ENCODE results near the gene KREMEN1. TPM values are rescaled to one million over a fixed set of nuclear protein-coding genes. Genes with fewer than 3 reads are reported as not detected.

KREMEN1 gene
- total and polyA plus RNA-seq, 2 experiments from 2014 or later = 7.5 to 10.5 TPM

- Histone ChIP-seq H3K4me3 (no peak overlapping the region), H3K36me3 (replicated peaks; ENCODE audit: insufficient read depth, low read depth) (no peaks in the 10 kb centered on the region), H3K79me2 (no peaks in the 10 kb centered on the region), H3K4me1 (ENCODE audit: insufficient read depth) (no peaks in the 10 kb centered on the region), H2AFZ (no peak overlapping the region), H3K27ac (no peak overlapping the region), H3K4me2 (no peak overlapping the region), H3K9me2 (replicated peaks; ENCODE audit: insufficient read depth) (no peaks in the 10 kb centered on the region), H3K9me3 (ENCODE audit: low read depth) (no peaks in the 10 kb centered on the region), H3K27me3 (no peaks in the 10 kb centered on the region), H4K20me1 (ENCODE audit: insufficient read depth, poor library complexity, severe bottlenecking) (no peaks in the 10 kb centered on the region)
- 59% methylated on average over 7 of the region's 8 CpGs for WGBS (ENCODE audit: low lambda C conversion rate, missing lambda C conversion rate)
- no peak for DNase-seq (ENCODE audit: low spot score)
- TF ChIP-seq CTCF (IDR thresholded peaks at IDR 0.05; ENCODE audit: poor library complexity) (no peak), EZH2phosphoT487 (IDR thresholded peaks at IDR 0.05; ENCODE audit: low read depth, severe bottlenecking, unreplicated experiment) (no peak), EZH2 (IDR thresholded peaks at IDR 0.05; ENCODE audit: borderline replicate concordance) (no peak)
Observed at GRCh38 chr22:29195118-29195963, 122.5 kb downstream of the KREMEN1 start.

- Histone ChIP-seq H3K27me3 (no peaks in the 10 kb centered on the region), H4K20me1 (ENCODE audit: insufficient read depth, poor library complexity, severe bottlenecking) (no peaks in the 10 kb centered on the region), H3K4me2 (no peak overlapping the region), H3K27ac (no peak overlapping the region), H3K9me2 (replicated peaks; ENCODE audit: insufficient read depth) (no peaks in the 10 kb centered on the region), H2AFZ (no peak overlapping the region), H3K9me3 (ENCODE audit: low read depth) (no peaks in the 10 kb centered on the region), H3K4me1 (ENCODE audit: insufficient read depth) (no peaks in the 10 kb centered on the region), H3K4me3 (no peak overlapping the region), H3K36me3 (replicated peaks; ENCODE audit: insufficient read depth, low read depth) (no peaks in the 10 kb centered on the region), H3K79me2 (no peaks in the 10 kb centered on the region)
- no peak for DNase-seq (ENCODE audit: low spot score)
- no peak for TF ChIP-seq CTCF (IDR thresholded peaks at IDR 0.05; ENCODE audit: poor library complexity)
- no peak for TF ChIP-seq EZH2 (IDR thresholded peaks at IDR 0.05; ENCODE audit: borderline replicate concordance)
- no peak for TF ChIP-seq EZH2phosphoT487 (IDR thresholded peaks at IDR 0.05; ENCODE audit: low read depth, severe bottlenecking, unreplicated experiment)
- WGBS (ENCODE audit: low lambda C conversion rate, missing lambda C conversion rate) = 81% methylated on average over 10 of the region's 10 CpGs
Observed at GRCh38 chr22:29195964-29196666, 123.3 kb downstream of the KREMEN1 start.

- TF ChIP-seq EZH2 (IDR thresholded peaks at IDR 0.05; ENCODE audit: borderline replicate concordance) = no peak
- no peak for TF ChIP-seq CTCF (IDR thresholded peaks at IDR 0.05; ENCODE audit: poor library complexity)
- TF ChIP-seq EZH2phosphoT487 (IDR thresholded peaks at IDR 0.05; ENCODE audit: low read depth, severe bottlenecking, unreplicated experiment) = no peak
- no peak overlapping the region for H3K4me3 ChIP-seq
- H3K4me1 ChIP-seq (ENCODE audit: insufficient read depth) = peaks cover 1% of the 10 kb centered on the region
- no peaks in the 10 kb centered on the region for H4K20me1 ChIP-seq (ENCODE audit: insufficient read depth, poor library complexity, severe bottlenecking)
- 94% methylated on average over 3 of the region's 3 CpGs for WGBS (ENCODE audit: low lambda C conversion rate, missing lambda C conversion rate)
- no peak overlapping the region for H2AFZ ChIP-seq
- no peak overlapping the region for H3K4me2 ChIP-seq
- H3K9me2 ChIP-seq (replicated peaks; ENCODE audit: insufficient read depth) = no peaks in the 10 kb centered on the region
- H3K9me3 ChIP-seq (ENCODE audit: low read depth) = no peaks in the 10 kb centered on the region
- no peak for DNase-seq (ENCODE audit: low spot score)
- H3K27me3 ChIP-seq = no peaks in the 10 kb centered on the region
- no peaks in the 10 kb centered on the region for H3K79me2 ChIP-seq
- no peaks in the 10 kb centered on the region for H3K36me3 ChIP-seq (replicated peaks; ENCODE audit: insufficient read depth, low read depth)
- no peak overlapping the region for H3K27ac ChIP-seq
Observed at GRCh38 chr22:29197096-29197495, 124.3 kb downstream of the KREMEN1 start.
